ENCODE measurements around the gene KRTAP4-9.

The KRTAP4-9 gene

DNA sequence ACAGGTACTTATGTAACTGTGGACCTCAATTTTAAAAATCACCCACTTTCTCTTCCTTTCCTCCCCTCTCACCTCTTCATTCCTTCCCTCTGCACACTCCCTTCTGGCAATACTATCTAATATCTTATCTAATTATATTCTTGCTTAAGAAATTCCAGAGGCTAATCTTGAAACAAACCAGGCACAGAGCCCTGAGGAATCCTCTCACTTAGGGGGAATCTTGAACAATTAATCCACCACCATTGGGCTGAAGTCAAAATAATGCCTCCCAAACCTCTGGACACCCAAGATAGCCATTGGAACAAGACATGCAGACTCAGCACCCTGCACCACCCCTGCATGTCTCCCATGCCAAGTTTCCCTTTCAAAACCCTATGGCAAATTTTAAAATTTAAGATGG, 36.2 kb downstream of the KRTAP4-9 start:
- no peaks in the 10 kb centered on the region for H3K4me1 ChIP-seq (ENCODE audit: insufficient read depth, low read length, severe bottlenecking)
- TF ChIP-seq CTCF (IDR thresholded peaks at IDR 0.05; ENCODE audit: low read length) (no peak), EZH2 (IDR thresholded peaks at IDR 0.05; ENCODE audit: borderline replicate concordance, low read length) (no peak)
- no peak overlapping the region for H3K4me2 ChIP-seq (ENCODE audit: low read length)
- H4K20me1 ChIP-seq (ENCODE audit: insufficient read depth, low read length): no peaks in the 10 kb centered on the region
- no peak overlapping the region for H2AFZ ChIP-seq (ENCODE audit: low read length)
- H3K36me3 ChIP-seq (ENCODE audit: insufficient read depth, low read length): no peaks in the 10 kb centered on the region; the same call in 1 of the 2 replicates
- no peaks in the 10 kb centered on the region for H3K79me2 ChIP-seq (ENCODE audit: insufficient read depth, low read length)
- no peak overlapping the region for H3K4me3 ChIP-seq (ENCODE audit: low read depth, low read length, poor library complexity, severe bottlenecking)
- no peak overlapping the region for H3K9ac ChIP-seq (ENCODE audit: low read length)
- no peaks in the 10 kb centered on the region for H3F3A ChIP-seq (ENCODE audit: insufficient read depth, low read length)
- no peaks in the 10 kb centered on the region for H3K9me2 ChIP-seq (ENCODE audit: low read depth, low read length)
- 0 out of 2 replicates have a peak, but pooled peaks cover 3% of the 10 kb centered on the region for H3K9me3 ChIP-seq (ENCODE audit: low read length)
- no peaks in the 10 kb centered on the region for H3K27me3 ChIP-seq (ENCODE audit: insufficient read depth, low read length)
- H3K27ac ChIP-seq (ENCODE audit: low read depth, low read length, poor library complexity, severe bottlenecking): no peak overlapping the region

DNA sequence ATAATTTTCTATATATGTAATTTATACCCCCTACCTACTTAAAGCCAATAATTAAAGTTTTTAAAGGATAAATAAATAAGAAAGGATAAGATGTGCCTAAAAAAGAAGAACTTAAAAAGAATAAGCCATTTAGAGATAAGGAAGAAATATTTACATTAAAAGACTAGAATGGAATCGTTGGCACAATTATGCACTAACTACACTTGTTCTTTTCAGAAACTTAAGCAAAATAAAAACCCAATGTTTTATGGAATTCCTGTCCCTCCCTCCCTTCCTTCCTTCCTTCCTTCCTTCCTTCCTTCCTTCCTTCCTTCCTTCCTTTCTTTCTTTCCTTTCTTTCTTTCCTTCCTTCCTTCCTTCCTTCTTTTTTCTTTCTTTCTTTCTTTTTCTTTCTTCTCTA, 39.7 kb downstream of the KRTAP4-9 start:
- no peaks in the 10 kb centered on the region for H3K4me1 ChIP-seq (ENCODE audit: insufficient read depth, low read length, severe bottlenecking)

GRCh38 chr17:41145261-41145660, 40.1 kb downstream of the KRTAP4-9 start:
- Histone ChIP-seq H4K20me1 (ENCODE audit: insufficient read depth, low read length) (no peaks in the 10 kb centered on the region), H3K9me3 (ENCODE audit: low read length) (0 out of 2 replicates have a peak, but pooled peaks cover 3% of the 10 kb centered on the region), H3K36me3 (ENCODE audit: insufficient read depth, low read length) (no peaks in the 10 kb centered on the region; the same call in 1 of the 2 replicates), H3K9ac (ENCODE audit: low read length) (no peak overlapping the region), H3K27me3 (ENCODE audit: insufficient read depth, low read length) (no peaks in the 10 kb centered on the region), H3K27ac (ENCODE audit: low read depth, low read length, poor library complexity, severe bottlenecking) (no peak overlapping the region), H3K4me1 (ENCODE audit: insufficient read depth, low read length, severe bottlenecking) (no peaks in the 10 kb centered on the region), H2AFZ (ENCODE audit: low read length) (no peak overlapping the region), H3K9me2 (ENCODE audit: low read depth, low read length) (no peaks in the 10 kb centered on the region), H3K4me2 (ENCODE audit: low read length) (no peak overlapping the region), H3K4me3 (ENCODE audit: low read depth, low read length, poor library complexity, severe bottlenecking) (no peak overlapping the region), H3F3A (ENCODE audit: insufficient read depth, low read length) (no peaks in the 10 kb centered on the region), H3K79me2 (ENCODE audit: insufficient read depth, low read length) (no peaks in the 10 kb centered on the region)
- TF ChIP-seq EZH2 (IDR thresholded peaks at IDR 0.05; ENCODE audit: borderline replicate concordance, low read length): no peak
- no peak for TF ChIP-seq CTCF (IDR thresholded peaks at IDR 0.05; ENCODE audit: low read length)

More for the DNA sequence above, 39.7 kb downstream of the KRTAP4-9 start:
- Histone ChIP-seq H3K9me3 (ENCODE audit: low read length) (0 out of 2 replicates have a peak, but pooled peaks cover 3% of the 10 kb centered on the region), H3K27ac (ENCODE audit: low read depth, low read length, poor library complexity, severe bottlenecking) (no peak overlapping the region), H3K36me3 (ENCODE audit: insufficient read depth, low read length) (no peaks in the 10 kb centered on the region; the same call in 1 of the 2 replicates), H3F3A (ENCODE audit: insufficient read depth, low read length) (no peaks in the 10 kb centered on the region), H3K27me3 (ENCODE audit: insufficient read depth, low read length) (no peaks in the 10 kb centered on the region), H3K4me2 (ENCODE audit: low read length) (no peak overlapping the region), H3K9me2 (ENCODE audit: low read depth, low read length) (no peaks in the 10 kb centered on the region), H2AFZ (ENCODE audit: low read length) (no peak overlapping the region), H4K20me1 (ENCODE audit: insufficient read depth, low read length) (no peaks in the 10 kb centered on the region), H3K4me3 (ENCODE audit: low read depth, low read length, poor library complexity, severe bottlenecking) (no peak overlapping the region), H3K9ac (ENCODE audit: low read length) (no peak overlapping the region), H3K79me2 (ENCODE audit: insufficient read depth, low read length) (no peaks in the 10 kb centered on the region)
- TF ChIP-seq EZH2 (IDR thresholded peaks at IDR 0.05; ENCODE audit: borderline replicate concordance, low read length): no peak
- TF ChIP-seq CTCF (IDR thresholded peaks at IDR 0.05; ENCODE audit: low read length): no peak

Measured in OCI-LY1 (cell line).